Fibroblast of the conjunctiva (primary cell): ENCODE results near the gene OTUD3.

Experiments
- DNase-seq: peaks from one replicate; pipeline ENCODE4 v3.0.0-alpha.2; 2010; ENCODE audit warnings: low read depth

OTUD3 gene

DNA sequence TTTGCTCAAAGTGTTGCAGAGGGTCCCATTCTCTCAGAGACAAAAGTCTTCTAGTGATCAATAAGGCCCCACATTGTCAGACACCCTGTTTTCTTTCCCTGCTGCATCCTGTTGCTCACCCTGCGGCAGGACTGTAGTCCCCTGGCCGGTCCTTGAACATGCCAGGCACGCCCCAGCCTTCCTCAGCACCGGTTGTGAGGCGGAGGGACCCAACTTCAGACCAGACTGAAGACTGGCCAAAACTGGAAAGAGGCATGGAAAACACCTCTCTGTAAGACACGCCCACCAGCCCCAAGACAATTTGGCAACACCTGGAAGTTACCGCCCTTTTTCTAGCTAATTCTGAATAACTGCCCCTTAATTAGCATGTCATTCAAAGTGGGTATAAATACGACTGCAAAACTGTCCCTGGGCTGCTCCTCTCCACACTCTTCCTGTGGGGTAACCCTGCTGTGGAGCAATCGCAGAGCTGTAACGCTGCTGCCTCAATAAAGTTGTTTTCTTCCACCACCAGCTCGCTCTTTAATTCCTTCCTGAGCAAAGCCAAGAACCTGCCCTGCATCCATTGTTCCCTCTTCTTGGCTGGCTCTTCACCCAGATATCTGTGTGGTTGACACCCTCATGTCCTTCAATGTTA lies 73.5 kb downstream of the OTUD3 start:
- DNase-seq: no peak

DNA sequence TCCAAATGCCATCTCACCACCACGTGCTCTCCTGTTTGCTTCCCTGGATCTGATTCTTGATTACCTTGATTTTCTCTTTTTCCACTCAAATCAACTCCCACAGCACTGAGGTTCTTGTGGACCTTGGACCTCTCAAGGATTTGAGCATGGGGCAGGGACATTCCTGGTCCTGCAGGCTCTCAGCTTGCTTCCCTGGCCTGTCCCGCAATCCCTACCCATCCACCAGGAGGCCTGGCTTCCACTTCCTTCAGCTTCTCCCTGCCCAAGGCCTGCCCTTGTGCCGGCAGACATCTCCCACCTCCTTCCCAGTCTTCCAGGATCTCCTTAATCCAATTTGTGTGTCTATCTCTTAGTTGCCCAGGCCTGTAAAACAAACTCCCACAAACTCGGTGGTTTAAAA lies 75.6 kb downstream of the OTUD3 start:
- no peak for DNase-seq

DNA sequence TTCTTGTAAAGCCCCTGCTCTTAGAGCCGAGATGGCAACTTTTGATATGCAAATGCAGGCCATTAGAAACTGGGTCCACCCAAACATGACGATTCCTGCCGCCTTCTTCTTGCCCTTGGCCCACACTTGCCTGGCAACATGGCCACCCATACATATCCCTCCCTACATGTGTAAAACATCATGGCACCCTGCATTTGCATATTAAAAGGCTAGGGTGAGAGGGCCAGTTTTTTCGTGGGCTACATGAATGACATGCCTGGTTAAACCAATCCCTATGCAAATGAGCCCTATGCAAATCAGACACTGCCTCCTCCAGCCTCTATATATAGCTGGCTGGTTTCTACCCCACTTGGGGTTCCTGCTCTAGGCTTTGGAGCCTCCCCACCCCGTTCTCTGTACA lies 78.4 kb downstream of the OTUD3 start:
- DNase-seq: no peak
